Esophagus muscularis mucosa (tissue), 4 donors: Measurements from ENCODE around the gene PHC3. TPM values are rescaled to one million over a fixed set of nuclear protein-coding genes. Genes with fewer than 3 reads are reported as not detected.
A peak's percentile ranks its signal among the peaks of the same experiment; 100 is the strongest.
"Not testable (repeated sequence)": the region's sequence is repeated elsewhere in the genome, so short reads cannot be mapped to it uniquely, and the experiment has no call there.

Source experiments
- DNase-seq: peaks from one replicate; pipeline ENCODE4 v3.0.0-alpha.2; 2017; ENCODE audit errors: extremely low spot score
- H3K27ac ChIP-seq, 4 donors: fragments of 200-600 bp; sonication (generic); replicated peaks in 1 of 4; 1 replicate in 3 of 4; 2 replicates in 1 of 4; pipeline ENCODE4 v1.5.1; 2016 to 2019; ENCODE audit warnings: mild to moderate bottlenecking in 1 of 4
- H3K27me3 ChIP-seq, 4 donors: fragments of 200-600 bp; sonication (generic); one replicate each; pipeline versions ENCODE4 v1.5.1 to v1.6.0; 2016 to 2019
- H3K36me3 ChIP-seq, 4 donors: fragments of 200-600 bp; sonication (generic); one replicate each; pipeline ENCODE4 v1.5.1; 2016 to 2019
- H3K4me1 ChIP-seq, 4 donors: fragments of 200-600 bp; sonication (generic); one replicate each; pipeline ENCODE4 v1.5.1; 2016 to 2019
- H3K4me3 ChIP-seq, 4 donors: fragments of 200-600 bp; sonication (generic); 1 replicate in 2 of 4; 2 replicates in 2 of 4; pipeline ENCODE4 v1.5.1; 2016 to 2019; ENCODE audit warnings: mild to moderate bottlenecking in 4 of 4, moderate library complexity in 1 of 4
- H3K9me3 ChIP-seq, 4 donors: fragments of 200-600 bp; sonication (generic); 1 replicate in 3 of 4; 2 replicates in 1 of 4; pipeline ENCODE4 v1.5.1; 2016 to 2019
- CTCF ChIP-seq, 3 experiments: fragments of 200-600 bp in 2 of 3; fragments of 450-650 bp in 1 of 3; sonication (generic) in 2 of 3; IDR thresholded peaks; one replicate each; pipeline ENCODE4 v1.5.1; 2017 to 2019; ENCODE audit warnings: antibody characterized with exemption in 3 of 3, mild to moderate bottlenecking in 2 of 3, moderate library complexity in 1 of 3
- EP300 ChIP-seq: sonication (generic); formaldehyde crosslinking; IDR thresholded peaks from one replicate; pipeline ENCODE4 v1.6.1; 2017; ENCODE audit warnings: antibody characterized with exemption
- POLR2A ChIP-seq: fragments of 450-650 bp; IDR thresholded peaks from one replicate; pipeline ENCODE4 v1.6.1; 2017; ENCODE audit warnings: antibody characterized with exemption, moderate library complexity, mild to moderate bottlenecking, low read depth
- POLR2AphosphoS5 ChIP-seq, 2 donors: sonication (generic); formaldehyde crosslinking; IDR thresholded peaks; one replicate each; pipeline ENCODE4 v1.6.1; 2017; ENCODE audit warnings: antibody characterized with exemption in 2 of 2
- WGBS: methylation state at CpG from one replicate; pipeline ENCODE4 v1.1.5; 2018; 5-methylcytosine and 5-hydroxymethylcytosine counted together
- intact Hi-C: fragments of 100-400 bp; cut with DNase I; formaldehyde crosslinking; loops from one replicate; pipeline ENCODE4 v1.15.1; 2023
- total RNA-seq, 4 donors: library from RNA; depleted of rRNA; stranded (reverse); fragments of >200 nt; gene quantifications; one replicate each; pipeline versions ENCODE4 v1.1.0 to v1.2.1, GENCODE V29; 2016

PHC3 gene
- total RNA-seq, 4 donors from 2014 or later = 53.7 to 83.1 (median 70.8) TPM

GRCh38 chr3:170117134-170117533 lies 64.4 kb downstream of the PHC3 start:
- H3K9me3 ChIP-seq = no peaks in the 10 kb centered on the region
- TF ChIP-seq EP300 = no peak
- peak in 1 of 3 experiments; percentile 6 for TF ChIP-seq CTCF (IDR thresholded peaks at IDR 0.05)
- intact Hi-C loops = no loop called here
- no peak overlapping the region for H3K4me3 ChIP-seq
- no peaks in the 10 kb centered on the region for H3K27me3 ChIP-seq
- H3K4me1 ChIP-seq = no peaks in the 10 kb centered on the region
- H3K36me3 ChIP-seq = peaks cover 48 to 97% (median 83%) of the 10 kb centered on the region in 4 donors
- H3K27ac ChIP-seq = no peak overlapping the region
- no peak for DNase-seq

- H3K27ac ChIP-seq, H3K9me3 ChIP-seq, DNase-seq, H3K4me1 ChIP-seq, intact Hi-C loops, H3K4me3 ChIP-seq, H3K27me3 ChIP-seq: not testable (repeated sequence)
- H3K36me3 ChIP-seq = peaks cover 28 to 83% (median 70%) of the 10 kb centered on the region in 4 donors
- 93% methylated on average over 8 of the region's 8 CpGs for WGBS
These were observed 67.4 kb downstream of the PHC3 start for GRCh38 chr3:170114165-170114564.

- Histone ChIP-seq H3K27me3 (no peaks in the 10 kb centered on the region), H3K4me1 (peaks cover 0 to 16% (median 0%) of the 10 kb centered on the region in 4 donors), H3K4me3 (no peak overlapping the region), H3K27ac (no peak overlapping the region), H3K9me3 (no peaks in the 10 kb centered on the region), H3K36me3 (peaks cover 10 to 73% (median 47%) of the 10 kb centered on the region in 4 donors)
- no peak for TF ChIP-seq POLR2A
- no peak for TF ChIP-seq POLR2AphosphoS5 (IDR thresholded peaks at IDR 0.05)
- TF ChIP-seq EP300 = no peak
- TF ChIP-seq CTCF (IDR thresholded peaks at IDR 0.05) = no peak
- intact Hi-C loops = no loop called here
- no peak for DNase-seq
- 83% methylated on average over 9 of the region's 9 CpGs for WGBS
These were observed 70.3 kb downstream of the PHC3 start for GRCh38 chr3:170111147-170111771.

GRCh38 chr3:170109579-170110293 lies 71.8 kb downstream of the PHC3 start:
- 89% methylated on average over 2 of the region's 2 CpGs for WGBS
- Histone ChIP-seq H3K36me3 (peaks cover 8 to 73% (median 44%) of the 10 kb centered on the region in 4 donors), H3K27me3 (no peaks in the 10 kb centered on the region), H3K9me3 (no peaks in the 10 kb centered on the region), H3K4me3 (no peak overlapping the region), H3K4me1 (peaks cover 0 to 16% (median 0%) of the 10 kb centered on the region in 4 donors), H3K27ac (no peak overlapping the region)
- DNase-seq = no peak
- no peak for TF ChIP-seq POLR2A
- intact Hi-C loops = no loop called here

GRCh38 chr3:170108955-170109354 lies 72.6 kb downstream of the PHC3 start:
- 70% methylated on average over 3 of the region's 3 CpGs for WGBS
- Histone ChIP-seq H3K36me3 (peaks cover 7 to 76% (median 44%) of the 10 kb centered on the region in 4 donors), H3K9me3 (no peaks in the 10 kb centered on the region), H3K27me3 (no peaks in the 10 kb centered on the region), H3K4me1 (peaks cover 0 to 16% (median 0%) of the 10 kb centered on the region in 4 donors), H3K4me3 (no peak overlapping the region), H3K27ac (no peak overlapping the region)
- no peak for DNase-seq
- no peak for TF ChIP-seq CTCF (IDR thresholded peaks at IDR 0.05)
- no peak for TF ChIP-seq POLR2A
- no peak for TF ChIP-seq POLR2AphosphoS5 (IDR thresholded peaks at IDR 0.05)
- intact Hi-C loops = no loop called here
